HG02798 (cell line): ENCODE data around the gene ZNF230.

ENCODE experiments used
- ATAC-seq: cut with Tn5 transposase; IDR thresholded peaks from one replicate; pipeline ENCODE4 v1.9.1; 2021; ENCODE audit warnings: mild to moderate bottlenecking; ENCODE audit not compliant: unreplicated experiment, poor library complexity

The ZNF230 gene

GRCh38 chr19:44002566-44003460 is at the start of gene ZNF230:
ZNF230 (plus strand) TSS chr19:44002957; CDS start chr19:44007079, 4,122 bp downstream.
- peak; percentile 92 for ATAC-seq

GRCh38 chr19:43956827-43957226 is 45.9 kb upstream of the ZNF230 start:
- no peak for ATAC-seq

- no peak for ATAC-seq
Measured at GRCh38 chr19:43957891-43958290, 44.9 kb upstream of the ZNF230 start.

GRCh38 chr19:43960411-43960810 is 42.3 kb upstream of the ZNF230 start:
- no peak for ATAC-seq

- ATAC-seq: no peak
Measured at GRCh38 chr19:43966079-43966694, 36.6 kb upstream of the ZNF230 start.

- no peak for ATAC-seq
Measured at GRCh38 chr19:43976732-43977131, 26.0 kb upstream of the ZNF230 start.

GRCh38 chr19:43983544-43983911 is 19.2 kb upstream of the ZNF230 start:
- peak; percentile 9 for ATAC-seq

GRCh38 chr19:43983912-43984686 is 18.7 kb upstream of the ZNF230 start, which contains the start of gene ZNF155:
ZNF155 (plus strand) TSS chr19:43984188; CDS start chr19:43988544, 4,356 bp downstream.
- peak; percentile 85 for ATAC-seq

- peak; percentile 18 for ATAC-seq
Measured at GRCh38 chr19:43984687-43985000, 18.1 kb upstream of the ZNF230 start.

- no peak for ATAC-seq
Measured at GRCh38 chr19:43997631-43998290, 5.0 kb upstream of the ZNF230 start.

GRCh38 chr19:44002212-44002565 is 568 bp upstream of the ZNF230 start:
- ATAC-seq: no peak

- ATAC-seq: peak; percentile 24
Measured at GRCh38 chr19:44003461-44004009, 778 bp downstream of the ZNF230 start.

GRCh38 chr19:44005973-44006372 is 3.2 kb downstream of the ZNF230 start:
- ATAC-seq: no peak

- ATAC-seq: no peak
Measured at GRCh38 chr19:44007473-44007872, 4.7 kb downstream of the ZNF230 start.

- ATAC-seq: no peak
Measured at GRCh38 chr19:44010468-44010867, 7.7 kb downstream of the ZNF230 start.

GRCh38 chr19:44019498-44019897 is 16.7 kb downstream of the ZNF230 start:
- ATAC-seq: no peak

GRCh38 chr19:44021221-44021620 is 18.5 kb downstream of the ZNF230 start:
- no peak for ATAC-seq

GRCh38 chr19:44024900-44025216 is 22.1 kb downstream of the ZNF230 start:
- ATAC-seq: no peak

GRCh38 chr19:44025217-44025936 is 22.6 kb downstream of the ZNF230 start, which contains the start of gene ZNF222:
ZNF222 (plus strand) TSS chr19:44025379; CDS start chr19:44025437, 58 bp downstream.
- ATAC-seq: peak; percentile 89

- ATAC-seq: no peak
Measured at GRCh38 chr19:44026622-44027021, 23.9 kb downstream of the ZNF230 start.
